Erythroblast (primary cell): ENCODE data around the gene GFI1B.

ENCODE experiments used
- GATA1 ChIP-seq: IDR thresholded peaks from 2 replicates; pipeline ENCODE4 v1.6.1; 2011; ENCODE audit warnings: low read depth, mild to moderate bottlenecking, control low read depth, low read length, moderate library complexity
- POLR2A ChIP-seq: IDR thresholded peaks from 2 replicates; pipeline ENCODE4 v1.6.1; 2011; ENCODE audit warnings: mild to moderate bottlenecking, low read length

DNA sequence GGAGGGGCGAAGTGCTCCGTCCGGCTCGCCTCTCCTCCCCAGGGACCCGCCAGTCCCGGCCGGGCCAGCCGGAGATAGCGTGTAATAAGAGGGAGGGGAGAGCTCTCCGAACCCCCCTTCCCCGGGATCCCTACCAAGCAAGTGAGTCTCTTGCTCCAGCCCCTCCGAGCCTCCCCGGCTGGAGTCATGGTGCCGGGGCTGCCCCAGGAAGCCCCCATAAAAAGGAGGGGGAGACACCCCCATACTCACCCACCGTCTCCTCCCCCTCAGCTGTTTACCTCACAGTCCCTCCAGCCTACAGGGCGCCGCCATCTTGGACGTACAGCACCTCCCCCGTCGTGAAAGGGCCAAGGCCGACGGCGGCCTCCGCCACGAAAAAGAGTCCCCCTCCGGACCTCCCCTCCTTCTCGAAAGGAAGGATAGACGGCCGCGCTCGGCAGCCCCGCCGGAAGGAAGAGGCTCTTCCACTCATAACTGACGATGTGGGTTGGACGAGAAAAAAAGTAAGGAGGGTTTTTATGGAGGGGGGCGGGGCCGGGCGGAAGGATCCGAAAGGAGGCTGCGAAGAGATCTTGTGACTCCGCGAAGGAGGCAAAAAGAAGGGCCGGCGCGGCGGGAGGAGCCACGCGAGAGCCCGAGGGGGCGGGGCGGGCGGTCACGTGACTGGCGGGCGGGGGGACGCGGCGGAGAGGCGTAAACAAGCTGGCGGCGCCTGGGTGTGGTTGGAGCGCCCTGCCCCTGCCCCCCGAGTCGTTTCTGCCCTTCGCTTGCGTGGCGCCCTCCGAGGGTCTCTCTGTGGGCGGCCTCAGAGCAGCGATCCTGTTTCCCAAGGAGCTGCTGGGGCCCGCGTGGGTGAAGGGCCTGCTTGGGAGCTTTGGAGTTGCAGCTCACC is 34.0 kb upstream of the GFI1B start, which contains the start of gene TSC1:
- TF ChIP-seq POLR2A (peak; percentile 70), GATA1 (no peak)
